Activated CD4-positive, alpha-beta T cell treated with anti-CD3 and anti-CD28 coated beads, Interleukin-2, amount 50 U/mL, for 24 hours (primary cell): ENCODE data around the gene MRPS31.
"Not testable (repeated sequence)": the region's sequence is repeated elsewhere in the genome, so short reads cannot be mapped to it uniquely, and the experiment has no call there.

Experiments
- DNase-seq, 2 donors: peaks; one replicate each; pipeline ENCODE4 v3.0.0-alpha.2; 2020; ENCODE audit warnings: low read depth in 1 of 2, low spot score in 1 of 2

Gene MRPS31

GRCh38 chr13:40789275-40790153, 18.5 kb upstream of the MRPS31 start, which contains the start of gene SLC25A15:
TSS of gene SLC25A15 (plus strand) at chr13:40789611. CDS start at chr13:40793227, 3,616 bp downstream.
- peak; percentile 51 to 61 for DNase-seq

- not testable (repeated sequence) for DNase-seq
These were observed 17.7 kb upstream of the MRPS31 start for GRCh38 chr13:40788540-40789274.

GRCh38 chr13:40787062-40787461, 16.1 kb upstream of the MRPS31 start:
- no peak for DNase-seq

- DNase-seq, result no peak
These were observed 15.6 kb upstream of the MRPS31 start for GRCh38 chr13:40786568-40786996.

GRCh38 chr13:40784540-40784939, 13.6 kb upstream of the MRPS31 start:
- no peak for DNase-seq

GRCh38 chr13:40782971-40783370, 12.0 kb upstream of the MRPS31 start:
- DNase-seq, result not testable (repeated sequence)

- DNase-seq, result no peak
These were observed 10.7 kb upstream of the MRPS31 start for GRCh38 chr13:40781717-40782116.

GRCh38 chr13:40780822-40781401, 9.9 kb upstream of the MRPS31 start:
- DNase-seq, result no peak

GRCh38 chr13:40779796-40780285, 8.9 kb upstream of the MRPS31 start:
- DNase-seq, result no peak

GRCh38 chr13:40779049-40779448, 8.1 kb upstream of the MRPS31 start:
- DNase-seq, result no peak

- DNase-seq, result no peak
These were observed 6.8 kb upstream of the MRPS31 start for GRCh38 chr13:40777809-40778175.

- DNase-seq, result peak in 1 of 2 donors; percentile 43
These were observed 6.3 kb upstream of the MRPS31 start for GRCh38 chr13:40777166-40777808.

- peak in 1 of 2 donors; percentile 72 for DNase-seq
These were observed 5.7 kb upstream of the MRPS31 start for GRCh38 chr13:40776681-40777165.

- no peak for DNase-seq
These were observed 5.2 kb upstream of the MRPS31 start for GRCh38 chr13:40776232-40776631.

- no peak for DNase-seq
These were observed 3.7 kb upstream of the MRPS31 start for GRCh38 chr13:40774672-40775071.

GRCh38 chr13:40772765-40773473, 1.9 kb upstream of the MRPS31 start:
- no peak for DNase-seq

- no peak for DNase-seq
These were observed 419 bp downstream of the MRPS31 start for GRCh38 chr13:40770609-40770933.

- no peak for DNase-seq
These were observed 1.0 kb downstream of the MRPS31 start for GRCh38 chr13:40769970-40770369.

- no peak for DNase-seq
These were observed 5.4 kb downstream of the MRPS31 start for GRCh38 chr13:40765602-40766001.
